AG10803 (cell line): Measurements from ENCODE around the gene RNF186.
"Not testable (repeated sequence)": the region's sequence is repeated elsewhere in the genome, so short reads cannot be mapped to it uniquely, and the experiment has no call there.

Source experiments
- DNase-seq: peaks from one replicate; pipeline ENCODE4 v3.0.0; 2010; ENCODE audit warnings: low read depth
- H3K4me3 ChIP-seq: 2 replicates; pipeline ENCODE4 v1.5.1; 2011; ENCODE audit warnings: mild to moderate bottlenecking, low read length, control low read depth
- TF ChIP-seq, protein P1 (sequence below): conservative IDR thresholded peaks from 2 replicates; pipeline ENCODE4 v1.5.1; 2011; ENCODE audit warnings: mild to moderate bottlenecking, low read length, control low read depth, inconsistent platforms

RNF186 gene

DNA sequence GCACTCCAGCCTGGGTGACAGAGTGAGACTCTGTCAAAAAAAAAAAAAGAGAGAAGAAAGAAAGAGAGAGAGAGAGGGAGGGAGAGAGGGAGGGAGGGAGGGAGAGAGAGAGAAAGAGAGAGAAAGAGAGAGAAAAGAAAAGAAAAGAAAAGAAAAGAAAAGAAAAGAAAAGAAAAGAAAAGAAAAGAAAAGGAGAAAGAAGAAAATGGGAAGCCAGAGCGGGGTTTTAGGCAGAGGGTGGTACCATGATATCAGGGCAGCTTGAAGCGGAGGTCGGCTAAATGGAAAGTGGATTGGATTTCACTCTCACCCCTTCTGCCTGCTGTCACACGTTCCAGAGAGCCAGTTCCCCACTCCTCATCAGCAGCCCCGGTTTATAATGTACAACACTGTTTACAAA lies 17.3 kb downstream of the RNF186 start:
- no peak overlapping the region for H3K4me3 ChIP-seq
- DNase-seq: no peak
- TF ChIP-seq, protein P1, sequence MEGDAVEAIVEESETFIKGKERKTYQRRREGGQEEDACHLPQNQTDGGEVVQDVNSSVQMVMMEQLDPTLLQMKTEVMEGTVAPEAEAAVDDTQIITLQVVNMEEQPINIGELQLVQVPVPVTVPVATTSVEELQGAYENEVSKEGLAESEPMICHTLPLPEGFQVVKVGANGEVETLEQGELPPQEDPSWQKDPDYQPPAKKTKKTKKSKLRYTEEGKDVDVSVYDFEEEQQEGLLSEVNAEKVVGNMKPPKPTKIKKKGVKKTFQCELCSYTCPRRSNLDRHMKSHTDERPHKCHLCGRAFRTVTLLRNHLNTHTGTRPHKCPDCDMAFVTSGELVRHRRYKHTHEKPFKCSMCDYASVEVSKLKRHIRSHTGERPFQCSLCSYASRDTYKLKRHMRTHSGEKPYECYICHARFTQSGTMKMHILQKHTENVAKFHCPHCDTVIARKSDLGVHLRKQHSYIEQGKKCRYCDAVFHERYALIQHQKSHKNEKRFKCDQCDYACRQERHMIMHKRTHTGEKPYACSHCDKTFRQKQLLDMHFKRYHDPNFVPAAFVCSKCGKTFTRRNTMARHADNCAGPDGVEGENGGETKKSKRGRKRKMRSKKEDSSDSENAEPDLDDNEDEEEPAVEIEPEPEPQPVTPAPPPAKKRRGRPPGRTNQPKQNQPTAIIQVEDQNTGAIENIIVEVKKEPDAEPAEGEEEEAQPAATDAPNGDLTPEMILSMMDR: no peak

DNA sequence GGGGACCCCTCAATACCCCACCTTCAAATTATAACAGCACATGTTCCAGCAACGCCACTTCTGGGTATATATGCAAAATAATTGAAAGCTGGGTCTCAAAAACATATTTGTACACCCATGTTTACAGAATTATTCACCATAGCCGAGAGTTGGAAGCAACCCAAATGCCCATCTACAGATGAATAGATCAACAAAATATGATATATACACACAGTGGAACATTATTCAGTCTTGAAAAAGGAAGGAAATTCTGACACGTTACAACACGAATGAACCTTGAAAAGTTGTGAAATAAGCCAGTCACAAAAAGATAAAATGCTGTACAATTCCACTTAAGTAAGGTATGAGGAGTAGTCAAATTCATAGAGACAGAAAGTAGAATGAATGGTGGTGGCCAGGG lies 20.5 kb downstream of the RNF186 start:
- DNase-seq: no peak
- TF ChIP-seq, protein P1: no peak
- H3K4me3 ChIP-seq: no peak overlapping the region

DNA sequence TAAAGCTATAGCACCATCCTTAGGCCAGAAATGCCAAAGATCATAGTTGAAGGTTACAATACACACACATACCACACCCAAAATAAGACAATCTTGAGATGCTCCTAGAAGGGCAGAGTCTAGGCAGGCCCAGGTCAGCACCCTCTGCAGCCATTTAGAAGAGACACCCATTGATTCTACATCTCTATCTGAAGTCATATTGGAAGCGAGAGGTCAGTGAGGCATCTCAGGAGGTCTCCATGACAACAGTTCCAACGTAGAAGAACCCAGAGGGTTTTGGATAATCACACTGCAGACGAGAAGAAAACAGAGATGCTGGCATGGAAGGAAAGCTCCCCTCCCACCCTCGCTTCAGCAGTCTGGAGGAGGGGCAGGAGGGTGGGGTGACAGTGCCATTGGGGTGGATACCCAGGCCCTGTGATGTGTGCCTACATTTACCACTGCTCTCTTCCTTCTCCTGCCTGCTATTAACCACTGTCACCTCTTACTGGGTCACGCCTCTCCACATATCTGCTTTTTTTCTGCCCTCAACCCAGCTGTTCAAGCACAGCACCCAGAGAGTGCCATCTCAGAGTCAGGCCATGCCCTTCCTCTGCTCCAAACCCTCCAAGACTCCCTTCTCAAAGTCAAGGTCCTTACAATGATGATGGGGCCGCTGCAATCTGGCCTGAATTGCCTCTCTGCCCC lies 21.6 kb downstream of the RNF186 start:
- DNase-seq: no peak
- TF ChIP-seq, protein P1: no peak
- H3K4me3 ChIP-seq: no peak overlapping the region

DNA sequence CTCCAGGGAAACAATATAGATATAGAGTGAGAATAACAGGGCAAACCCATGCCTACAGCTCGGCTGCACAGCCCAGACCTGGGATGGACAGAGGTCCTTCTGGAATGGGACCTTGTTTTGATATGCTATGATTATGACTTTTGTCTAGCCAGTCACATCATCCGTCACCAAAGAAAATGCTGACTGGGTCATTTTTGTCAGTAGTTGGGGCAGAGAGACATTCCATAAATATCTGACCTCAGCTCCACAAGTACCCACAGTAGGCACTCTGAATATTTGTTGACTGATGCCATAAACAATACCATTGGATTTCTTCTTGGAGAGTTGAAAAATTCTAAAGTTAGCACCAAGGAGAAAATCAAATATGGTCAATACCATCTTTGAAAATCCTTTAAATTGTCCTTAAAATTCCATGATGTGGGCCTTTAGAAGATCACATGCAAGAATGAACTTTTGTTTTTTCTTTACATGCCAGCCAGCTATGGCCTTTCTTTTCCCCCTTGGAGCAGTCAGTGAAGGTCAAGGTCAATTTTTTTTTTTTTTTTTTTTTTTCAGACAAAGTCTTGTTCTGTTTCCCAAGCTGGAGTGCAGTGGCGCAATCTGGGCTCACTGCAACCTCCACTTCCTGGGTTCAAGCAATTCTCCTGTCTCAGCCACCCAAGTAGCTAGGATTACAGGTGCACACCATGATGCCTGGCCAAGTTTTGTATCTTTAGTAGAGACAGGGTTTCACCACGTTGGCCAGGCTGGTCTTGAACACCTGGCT lies 22.7 kb downstream of the RNF186 start:
- TF ChIP-seq, protein P1: no peak
- DNase-seq: no peak
- H3K4me3 ChIP-seq: no peak overlapping the region

DNA sequence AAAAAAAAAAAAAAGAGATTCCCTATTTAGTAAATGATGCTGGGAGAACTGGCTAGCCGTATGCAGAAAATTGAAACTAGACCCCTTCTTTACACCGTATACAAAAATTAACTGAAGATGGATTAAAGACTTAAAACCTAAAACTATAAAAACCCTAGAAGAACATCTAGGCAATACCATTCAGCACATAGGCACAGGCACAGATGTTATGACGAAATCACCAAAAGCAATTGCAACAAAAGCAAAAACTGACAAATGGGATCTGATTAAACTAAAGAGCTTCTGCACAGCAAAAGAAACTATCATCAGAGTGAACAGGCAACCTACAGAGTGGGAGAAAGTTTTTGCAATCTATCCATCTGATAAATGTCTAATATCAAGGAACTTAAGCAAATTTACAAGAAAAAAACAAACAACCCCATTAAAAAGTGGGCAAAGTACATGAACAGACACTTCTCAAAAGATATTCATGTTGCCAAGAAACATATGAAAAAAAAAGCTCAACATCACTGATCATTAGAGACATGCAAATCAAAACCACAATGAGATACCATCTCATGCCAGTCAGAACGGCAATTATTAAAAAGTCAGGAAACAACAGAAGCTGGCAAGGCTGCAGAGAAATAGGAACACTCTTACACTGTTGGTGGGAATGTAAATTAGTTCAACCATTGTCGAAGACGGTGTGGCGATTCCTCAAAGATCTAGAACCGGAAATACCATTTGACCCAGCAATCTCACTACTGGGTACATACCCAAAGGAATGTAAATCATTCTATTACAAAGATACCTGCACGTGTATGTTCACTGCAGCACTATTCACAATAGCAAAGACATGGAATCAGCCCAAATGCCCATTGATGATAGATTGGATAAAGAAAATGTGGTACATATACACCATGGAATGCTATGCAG lies 24.8 kb downstream of the RNF186 start:
- DNase-seq: peak; percentile 67
- not testable (repeated sequence) for H3K4me3 ChIP-seq

DNA sequence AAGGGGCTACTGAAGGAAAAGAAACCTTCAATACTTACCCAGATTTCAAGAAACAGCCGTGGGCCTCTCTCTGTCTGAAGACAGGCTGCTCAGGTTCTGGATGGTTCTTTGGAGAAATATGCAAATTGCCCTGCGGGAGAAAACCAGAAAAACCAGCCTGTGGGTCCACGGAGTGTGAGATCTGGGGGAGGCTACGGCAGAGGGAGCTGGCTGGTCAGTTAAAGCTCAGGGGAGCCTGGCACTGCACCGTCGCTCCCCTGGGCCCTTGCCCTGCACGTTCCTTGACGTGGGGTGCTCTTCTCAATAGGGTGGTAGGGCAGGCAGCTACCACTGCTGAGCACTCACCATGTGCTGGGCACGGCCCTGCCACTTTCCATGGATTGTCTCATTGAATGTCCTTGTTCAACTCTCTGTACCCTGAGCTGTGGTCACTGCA lies 28.1 kb downstream of the RNF186 start:
- no peak overlapping the region for H3K4me3 ChIP-seq
- TF ChIP-seq, protein P1: no peak
- DNase-seq: no peak

DNA sequence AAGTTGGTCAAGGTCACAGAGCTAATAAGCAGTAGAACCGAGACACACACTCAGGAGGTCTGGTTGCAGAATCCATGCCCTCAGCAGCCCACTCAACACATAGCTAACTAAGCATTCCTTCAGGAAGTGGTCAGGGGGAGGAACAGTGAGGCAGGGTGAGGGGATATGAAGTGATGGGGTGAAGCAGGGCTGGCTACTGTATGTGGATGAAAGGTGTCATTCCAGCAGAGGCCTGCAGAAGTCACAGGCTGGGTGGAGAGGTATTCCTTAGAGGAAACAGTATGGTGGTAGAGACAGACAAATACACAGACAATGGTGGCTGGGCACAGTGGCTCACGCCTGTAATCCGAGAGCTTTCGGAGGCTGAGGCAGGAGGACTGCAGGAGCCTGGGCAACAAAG lies 29.4 kb downstream of the RNF186 start:
- no peak for DNase-seq
- TF ChIP-seq, protein P1: no peak
- H3K4me3 ChIP-seq: no peak overlapping the region
